ENCODE results near the gene GPSM1. TPM values are rescaled to one million over a fixed set of nuclear protein-coding genes. Genes with fewer than 3 reads are reported as not detected.

Gene GPSM1
- total RNA-seq, 1 experiment from 2014 or later: 24.7 TPM

DNA sequence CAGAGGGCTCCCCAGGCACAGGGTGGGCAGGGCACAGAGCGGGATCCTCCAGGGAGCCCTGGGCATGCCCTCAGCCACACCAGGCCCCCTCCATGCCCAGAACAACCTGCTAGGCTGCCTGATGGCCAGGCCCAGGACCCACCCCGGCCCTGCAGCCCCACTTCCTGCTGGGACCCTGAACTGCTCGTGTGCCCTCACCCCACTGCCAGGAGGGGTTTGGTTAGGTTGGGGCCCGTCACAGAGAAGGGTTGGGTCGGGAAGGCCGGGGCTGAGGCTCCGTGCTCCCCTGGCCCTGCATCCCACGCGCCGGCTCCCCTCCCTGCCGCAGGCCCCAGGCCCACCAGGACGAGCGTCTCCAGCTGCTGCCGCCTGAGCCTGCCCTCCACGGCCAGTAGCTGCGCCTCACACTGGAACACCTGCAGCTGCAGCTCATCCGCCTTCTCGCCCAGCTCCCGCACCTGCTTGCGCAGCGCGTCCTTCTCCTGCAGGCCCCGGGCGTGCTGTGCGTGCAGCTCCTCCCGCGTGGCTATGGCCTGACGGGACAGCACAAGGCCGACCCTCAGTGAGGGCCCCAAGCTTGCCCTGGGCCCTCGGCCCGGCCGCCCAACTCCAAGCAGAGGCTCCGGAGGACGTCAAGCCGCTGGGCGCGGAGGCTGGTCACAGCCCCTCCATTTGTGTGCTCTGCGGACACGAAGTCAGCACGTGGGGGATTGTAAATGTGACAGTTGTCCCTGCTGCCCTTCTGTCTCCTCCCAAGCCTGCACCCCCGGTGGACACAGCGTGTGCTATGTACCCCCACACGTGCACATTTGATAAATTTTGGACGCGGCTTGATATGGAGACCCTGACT lies 40.2 kb downstream of the GPSM1 start:
- no peak overlapping the region for H3K14ac ChIP-seq (ENCODE audit: insufficient read depth, low read length)
- Mint-ChIP-seq H3K27ac (peak overlapping the region in 1 of 3 experiments; percentile 72; a peak in 2 of 7 replicates), H3K27me3 (ENCODE audit: low read depth) (peaks cover 1% of the 10 kb centered on the region; the same call in 1 of the 2 replicates), H3K9me3 (no peaks in the 10 kb centered on the region), H3K4me3 (no peak overlapping the region), H3K4me1 (peaks cover 3 to 4% of the 10 kb centered on the region in 2 experiments; a peak in 1 of 4 replicates), H3K36me3 (ENCODE audit: insufficient read depth in 1 of 3, low read depth in 3 of 3) (peaks cover 0 to 8% (median 0%) of the 10 kb centered on the region in 3 experiments; a peak in 3 of 7 replicates)
- H3K27me3 ChIP-seq (ENCODE audit: insufficient read depth, low read length): no peaks in the 10 kb centered on the region
- H2BK15ac ChIP-seq (ENCODE audit: low read depth, low read length): no peak overlapping the region; the same call in 1 of the 2 replicates
- H2AFZ ChIP-seq (ENCODE audit: low read length): no peak overlapping the region
- no peaks in the 10 kb centered on the region for H3K23me2 ChIP-seq (ENCODE audit: insufficient read length, low read depth, low read length, poor library complexity, severe bottlenecking)
- H3T11ph ChIP-seq (ENCODE audit: low read length): no peak overlapping the region
- no peaks in the 10 kb centered on the region for H3K9me3 ChIP-seq (ENCODE audit: control insufficient read depth, low read depth, low read length)
- H3K4me1 ChIP-seq (ENCODE audit: insufficient read depth, low read length): no peaks in the 10 kb centered on the region
- no peak overlapping the region for H3K56ac ChIP-seq (ENCODE audit: insufficient read length, low read depth, low read length)
- WGBS (ENCODE audit: extremely low coverage, insufficient read length, low lambda C conversion rate): no CpG with 5 or more reads among the region's 45 CpGs
- no peak overlapping the region for H4K5ac ChIP-seq (ENCODE audit: insufficient read length, low read depth, low read length)
- H3K9ac ChIP-seq (ENCODE audit: extremely low read depth, insufficient read length, low read length): no peak overlapping the region
- TF ChIP-seq, protein P1, sequence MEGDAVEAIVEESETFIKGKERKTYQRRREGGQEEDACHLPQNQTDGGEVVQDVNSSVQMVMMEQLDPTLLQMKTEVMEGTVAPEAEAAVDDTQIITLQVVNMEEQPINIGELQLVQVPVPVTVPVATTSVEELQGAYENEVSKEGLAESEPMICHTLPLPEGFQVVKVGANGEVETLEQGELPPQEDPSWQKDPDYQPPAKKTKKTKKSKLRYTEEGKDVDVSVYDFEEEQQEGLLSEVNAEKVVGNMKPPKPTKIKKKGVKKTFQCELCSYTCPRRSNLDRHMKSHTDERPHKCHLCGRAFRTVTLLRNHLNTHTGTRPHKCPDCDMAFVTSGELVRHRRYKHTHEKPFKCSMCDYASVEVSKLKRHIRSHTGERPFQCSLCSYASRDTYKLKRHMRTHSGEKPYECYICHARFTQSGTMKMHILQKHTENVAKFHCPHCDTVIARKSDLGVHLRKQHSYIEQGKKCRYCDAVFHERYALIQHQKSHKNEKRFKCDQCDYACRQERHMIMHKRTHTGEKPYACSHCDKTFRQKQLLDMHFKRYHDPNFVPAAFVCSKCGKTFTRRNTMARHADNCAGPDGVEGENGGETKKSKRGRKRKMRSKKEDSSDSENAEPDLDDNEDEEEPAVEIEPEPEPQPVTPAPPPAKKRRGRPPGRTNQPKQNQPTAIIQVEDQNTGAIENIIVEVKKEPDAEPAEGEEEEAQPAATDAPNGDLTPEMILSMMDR (conservative IDR thresholded peaks at IDR 0.05): no peak
- H2BK12ac ChIP-seq (ENCODE audit: insufficient read length, low read depth, low read length): no peak overlapping the region
- H3K4ac ChIP-seq (ENCODE audit: low read depth, low read length): no peak overlapping the region
- no peak overlapping the region for H2AK5ac ChIP-seq (ENCODE audit: insufficient read length, low read length)
- H3K79me2 ChIP-seq (ENCODE audit: insufficient read depth, low read length): no peaks in the 10 kb centered on the region
- no peaks in the 10 kb centered on the region for H4K20me1 ChIP-seq (ENCODE audit: control insufficient read depth, insufficient read depth, insufficient read length)
- H4K8ac ChIP-seq (replicated peaks; ENCODE audit: insufficient read length, low read depth, low read length): no peak overlapping the region
- H3K27ac ChIP-seq (ENCODE audit: insufficient read length, low read depth, low read length): no peak overlapping the region
- H2BK120ac ChIP-seq (ENCODE audit: low read depth, low read length, poor library complexity, severe bottlenecking): no peak overlapping the region
- no peak overlapping the region for H3K23ac ChIP-seq (ENCODE audit: insufficient read length, low read depth, low read length)
- H3K4me2 ChIP-seq (ENCODE audit: insufficient read depth, insufficient read length, low read length): no peak overlapping the region
- H3K79me1 ChIP-seq (ENCODE audit: insufficient read depth, low read depth, low read length, poor library complexity, severe bottlenecking): no peaks in the 10 kb centered on the region
- no peak overlapping the region for H2BK20ac ChIP-seq (ENCODE audit: low read depth, low read length, poor library complexity, severe bottlenecking)
- no peak overlapping the region for H3K18ac ChIP-seq (ENCODE audit: insufficient read length, low read depth, low read length)
- DNase-seq: no peak
- no peak overlapping the region for H2BK5ac ChIP-seq (ENCODE audit: insufficient read length, low read length)
- no peak overlapping the region for H4K91ac ChIP-seq (ENCODE audit: insufficient read length, low read depth, low read length)
